ENCODE results near the gene MAML3. TPM values are rescaled to one million over a fixed set of nuclear protein-coding genes. Genes with fewer than 3 reads are reported as not detected.

Gene MAML3
- polyA plus RNA-seq, 1 donor (not counting 4 experiments of a cell fraction or from before 2014, with no cell fraction given), result 0.68 TPM

- no peak for FAIRE-seq
- Histone ChIP-seq H2AFZ (ENCODE audit: control insufficient read depth, low read length) (no peak overlapping the region), H3K9me1 (ENCODE audit: control insufficient read depth, extremely low read depth, insufficient read depth, low read length) (no peaks in the 10 kb centered on the region), H3K27me3 (ENCODE audit: control insufficient read depth, extremely low read depth, insufficient read depth, low read length) (no peaks in the 10 kb centered on the region), H3K79me2 (ENCODE audit: control insufficient read depth, insufficient read depth, low read length) (no peaks in the 10 kb centered on the region), H3K4me3 (ENCODE audit: control insufficient read depth in 2 of 3, extremely low read depth in 1 of 3, insufficient read depth in 2 of 3, low read depth in 1 of 3, low read length in 3 of 3) (no peak overlapping the region), H3K27ac (ENCODE audit: control insufficient read depth, insufficient read depth, low read length) (no peak overlapping the region), H3K9ac (ENCODE audit: control insufficient read depth, extremely low read depth, insufficient read depth, low read length) (no peak overlapping the region), H3K9me3 (ENCODE audit: control insufficient read depth, low read depth, low read length) (no peaks in the 10 kb centered on the region), H4K20me1 (ENCODE audit: control insufficient read depth, extremely low read depth, insufficient read depth, low read length) (no peaks in the 10 kb centered on the region), H3K4me2 (ENCODE audit: control insufficient read depth, extremely low read depth, insufficient read depth, low read depth, low read length) (no peak overlapping the region), H3K4me1 (ENCODE audit: control insufficient read depth, extremely low read depth, insufficient read depth, low read length) (no peaks in the 10 kb centered on the region), H3K36me3 (ENCODE audit: control insufficient read depth in 2 of 2, extremely low read depth in 1 of 2, insufficient read depth in 2 of 2, low read length in 2 of 2) (no peaks in the 10 kb centered on the region)
- TF ChIP-seq CTCF (optimal IDR thresholded peaks at IDR 0.05 in 1 of 3, IDR thresholded peaks at IDR 0.05 in 1 of 3, conservative IDR thresholded peaks at IDR 0.05 in 1 of 3; ENCODE audit: extremely low read depth in 1 of 3, insufficient read depth in 2 of 3, low read length in 3 of 3) (no peak), EZH2 (IDR thresholded peaks at IDR 0.05; ENCODE audit: low read length) (no peak)
- dilution Hi-C loops (cut with MboI; ENCODE audit: extremely low pct_ligation_motif_present, low sequenced_read_pairs), result no loop called here
- DNase-seq (ENCODE audit: low read depth, low spot score), result no peak
These were observed 30.2 kb downstream of the MAML3 start for GRCh38 chr4:140123666-140124377.

GRCh38 chr4:140122891-140123290, 31.1 kb downstream of the MAML3 start:
- H3K4me2 ChIP-seq (ENCODE audit: control insufficient read depth, extremely low read depth, insufficient read depth, low read depth, low read length), result no peak overlapping the region
- H3K27me3 ChIP-seq (ENCODE audit: control insufficient read depth, extremely low read depth, insufficient read depth, low read length), result no peaks in the 10 kb centered on the region
- no peak for FAIRE-seq
- H4K20me1 ChIP-seq (ENCODE audit: control insufficient read depth, extremely low read depth, insufficient read depth, low read length), result no peaks in the 10 kb centered on the region
- no peaks in the 10 kb centered on the region for H3K4me1 ChIP-seq (ENCODE audit: control insufficient read depth, extremely low read depth, insufficient read depth, low read length)
- H2AFZ ChIP-seq (ENCODE audit: control insufficient read depth, low read length), result no peak overlapping the region
- no peak for DNase-seq (ENCODE audit: low read depth, low spot score)
- no peaks in the 10 kb centered on the region for H3K79me2 ChIP-seq (ENCODE audit: control insufficient read depth, insufficient read depth, low read length)
- dilution Hi-C loops (cut with MboI; ENCODE audit: extremely low pct_ligation_motif_present, low sequenced_read_pairs), result no loop called here
- H3K4me3 ChIP-seq (ENCODE audit: control insufficient read depth in 2 of 3, extremely low read depth in 1 of 3, insufficient read depth in 2 of 3, low read depth in 1 of 3, low read length in 3 of 3), result no peak overlapping the region
- no peaks in the 10 kb centered on the region for H3K9me3 ChIP-seq (ENCODE audit: control insufficient read depth, low read depth, low read length)
- no peak overlapping the region for H3K27ac ChIP-seq (ENCODE audit: control insufficient read depth, insufficient read depth, low read length)
- H3K36me3 ChIP-seq (ENCODE audit: control insufficient read depth in 2 of 2, extremely low read depth in 1 of 2, insufficient read depth in 2 of 2, low read length in 2 of 2), result no peaks in the 10 kb centered on the region
- no peak for TF ChIP-seq EZH2 (IDR thresholded peaks at IDR 0.05; ENCODE audit: low read length)
- TF ChIP-seq CTCF (optimal IDR thresholded peaks at IDR 0.05 in 1 of 3, IDR thresholded peaks at IDR 0.05 in 1 of 3, conservative IDR thresholded peaks at IDR 0.05 in 1 of 3; ENCODE audit: extremely low read depth in 1 of 3, insufficient read depth in 2 of 3, low read length in 3 of 3), result no peak
- H3K9me1 ChIP-seq (ENCODE audit: control insufficient read depth, extremely low read depth, insufficient read depth, low read length), result no peaks in the 10 kb centered on the region
- no peak overlapping the region for H3K9ac ChIP-seq (ENCODE audit: control insufficient read depth, extremely low read depth, insufficient read depth, low read length)
